GM21825 (cell line): Measurements from ENCODE around the gene SUGP2.

Experiments
- ATAC-seq: cut with Tn5 transposase; IDR thresholded peaks from one replicate; pipeline ENCODE4 v1.9.1; 2021; ENCODE audit warnings: mild to moderate bottlenecking, moderate library complexity; ENCODE audit not compliant: unreplicated experiment

SUGP2 gene

DNA sequence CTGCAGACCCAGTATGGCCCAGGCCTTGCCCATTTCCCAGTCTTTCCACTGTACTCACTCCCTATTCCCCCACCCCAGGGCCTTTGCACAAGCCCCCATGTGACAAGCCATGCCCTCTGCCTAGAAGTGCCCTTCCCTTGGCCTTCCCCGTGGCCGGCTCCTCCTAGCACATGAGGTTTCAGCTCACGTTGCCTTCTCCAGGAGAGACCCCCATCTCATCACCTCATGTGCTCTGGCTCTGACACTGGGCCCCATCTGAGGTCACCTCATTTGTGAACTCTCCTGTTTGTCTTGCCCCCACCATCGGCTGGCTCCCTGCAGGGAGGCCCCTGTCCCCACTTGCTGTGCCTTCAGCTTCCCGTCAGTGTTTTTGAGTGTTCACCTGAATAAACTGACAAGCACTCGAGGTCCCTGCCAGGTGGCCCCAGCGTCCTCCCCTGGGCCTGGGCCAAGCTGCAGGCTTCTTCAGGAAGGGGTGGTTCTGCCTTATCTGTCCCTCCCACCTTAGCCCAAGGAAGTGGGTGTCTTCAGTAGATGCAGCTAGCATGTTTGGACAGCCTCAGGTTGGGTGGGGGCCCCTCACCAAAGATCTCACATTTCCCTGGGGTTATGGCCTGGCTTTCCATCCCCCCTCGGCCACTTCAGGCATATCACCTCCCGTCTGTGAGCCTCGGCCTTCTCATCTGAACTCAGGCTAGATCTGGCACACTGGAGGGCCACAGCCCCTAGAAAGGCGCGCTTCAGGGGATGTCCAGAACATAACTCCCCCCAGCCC is 26.7 kb upstream of the SUGP2 start:
- no peak for ATAC-seq

DNA sequence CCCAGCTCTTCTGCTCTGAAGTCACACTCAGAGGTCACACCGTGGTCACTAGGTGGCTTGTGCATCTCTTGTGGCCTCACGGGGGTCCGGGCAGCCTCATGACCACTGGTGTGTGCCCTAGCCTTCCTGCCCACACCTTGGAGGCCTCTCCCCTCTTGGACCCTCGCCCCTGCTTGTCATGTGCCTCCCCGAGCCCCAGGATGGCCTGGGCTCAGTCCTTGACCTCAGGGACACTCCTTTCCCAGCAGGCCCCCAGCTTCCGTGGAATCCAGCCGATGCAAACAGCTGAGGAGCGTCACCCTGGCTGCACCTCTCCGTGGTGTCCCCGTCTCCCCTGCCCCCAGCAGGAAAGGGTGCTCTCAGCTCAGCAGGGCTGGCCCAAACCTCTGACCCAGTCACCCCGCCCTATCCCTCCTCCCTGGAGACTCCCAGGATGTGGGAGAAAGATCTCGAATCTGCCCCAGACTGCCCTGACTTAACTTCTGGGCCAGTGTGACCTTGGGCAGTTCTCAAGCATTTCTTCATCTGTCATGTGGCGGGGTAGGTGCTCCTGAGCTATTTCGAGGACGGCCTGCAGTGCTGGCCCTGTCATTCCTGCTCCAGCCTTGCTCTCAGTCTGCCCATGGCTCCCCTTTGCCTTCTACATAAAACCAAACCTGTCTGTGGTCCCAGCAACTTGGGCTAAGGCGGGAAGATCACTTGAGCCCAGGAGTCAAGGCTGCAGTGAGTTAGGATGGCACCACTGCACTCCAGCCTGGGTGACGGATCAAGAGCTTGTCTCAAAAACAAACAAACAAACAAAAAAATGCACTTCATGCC is 25.9 kb upstream of the SUGP2 start:
- no peak for ATAC-seq

DNA sequence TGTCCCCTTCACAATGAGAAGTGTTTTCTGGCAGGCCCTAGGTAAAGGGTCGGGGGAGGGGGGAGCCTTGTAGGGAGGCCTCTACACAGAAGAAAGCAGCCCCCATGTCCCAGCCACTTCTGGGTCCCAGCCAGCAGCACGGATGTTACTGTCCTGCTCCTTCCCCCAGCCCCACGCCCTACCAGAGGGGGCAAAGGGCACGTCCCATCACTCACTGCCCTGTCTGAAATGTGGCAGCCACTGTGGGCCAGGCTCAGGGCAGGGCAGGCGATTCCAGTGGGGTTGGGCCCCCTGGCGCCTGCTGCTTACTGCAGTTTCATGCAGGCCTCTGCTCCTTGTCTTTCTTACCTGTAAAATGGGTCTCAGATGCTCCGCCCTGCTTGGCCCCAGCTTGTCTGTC is 24.4 kb upstream of the SUGP2 start:
- ATAC-seq: no peak

DNA sequence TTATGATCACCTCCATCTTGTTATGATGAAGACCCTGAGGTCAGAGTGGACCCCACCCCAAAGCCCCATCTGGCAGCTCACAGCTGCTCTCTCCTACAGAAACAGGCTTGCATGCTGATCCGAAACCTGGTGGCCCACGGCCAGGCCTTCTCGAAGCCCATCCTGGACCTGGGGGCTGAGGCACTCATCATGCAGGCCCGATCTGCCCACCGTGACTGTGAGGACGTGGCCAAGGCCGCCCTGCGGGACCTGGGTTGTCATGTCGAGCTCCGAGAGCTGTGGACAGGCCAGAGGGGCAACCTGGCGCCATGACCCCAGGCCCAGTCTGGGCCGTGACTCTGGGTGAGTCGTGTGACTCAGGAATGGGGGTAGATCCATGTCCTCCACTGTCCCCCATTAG is 24.0 kb upstream of the SUGP2 start:
- no peak for ATAC-seq

DNA sequence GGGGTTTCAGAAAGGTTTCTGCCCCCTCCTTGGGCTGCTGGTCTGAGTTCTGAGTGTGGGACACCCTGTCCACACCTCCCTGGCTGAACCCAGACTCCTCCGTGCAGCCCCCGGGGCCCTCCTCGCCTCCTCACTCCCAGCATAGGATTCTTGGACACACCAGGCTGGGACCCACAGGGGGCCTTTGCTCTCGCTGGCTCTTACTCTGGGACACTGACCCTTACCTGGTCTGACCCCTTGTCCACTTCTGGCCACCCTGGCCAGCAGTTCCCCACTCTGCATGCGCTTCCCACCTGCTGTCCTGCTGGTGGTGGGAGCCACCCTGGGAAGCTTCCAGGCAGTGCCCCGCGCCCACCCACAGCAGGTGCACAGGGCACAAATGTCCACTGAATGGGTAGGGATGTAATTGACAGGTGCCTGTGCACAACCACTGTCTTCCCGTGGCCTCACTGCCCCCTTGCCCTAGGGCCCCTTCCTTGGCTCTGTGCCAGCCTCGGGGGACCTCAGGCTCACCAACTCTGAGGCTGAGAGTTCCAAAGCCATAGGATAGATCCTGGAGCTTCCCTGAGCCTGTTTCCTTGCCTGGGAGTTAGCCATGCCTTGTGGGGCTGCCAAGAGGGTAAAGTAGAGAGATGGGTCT is 23.4 kb upstream of the SUGP2 start:
- ATAC-seq: no peak

DNA sequence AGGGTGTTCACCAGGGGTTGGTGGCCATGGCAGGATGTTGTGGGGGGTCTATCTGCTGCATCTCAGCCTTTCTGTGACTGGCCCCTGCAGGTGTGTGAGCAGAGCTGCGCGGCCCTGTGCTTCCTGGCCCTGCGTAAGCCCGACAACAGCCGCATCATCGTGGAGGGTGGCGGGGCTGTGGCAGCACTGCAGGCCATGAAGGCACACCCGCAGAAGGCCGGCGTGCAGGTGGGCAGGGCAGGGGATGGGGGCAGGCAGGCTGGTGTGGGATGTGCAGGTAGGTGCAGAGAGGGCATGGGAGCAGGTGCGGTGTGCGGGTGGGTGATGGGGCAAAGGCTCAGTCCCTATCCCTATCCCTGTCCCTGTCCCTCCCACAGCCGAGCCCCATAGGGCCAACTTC is 22.4 kb upstream of the SUGP2 start:
- no peak for ATAC-seq

DNA sequence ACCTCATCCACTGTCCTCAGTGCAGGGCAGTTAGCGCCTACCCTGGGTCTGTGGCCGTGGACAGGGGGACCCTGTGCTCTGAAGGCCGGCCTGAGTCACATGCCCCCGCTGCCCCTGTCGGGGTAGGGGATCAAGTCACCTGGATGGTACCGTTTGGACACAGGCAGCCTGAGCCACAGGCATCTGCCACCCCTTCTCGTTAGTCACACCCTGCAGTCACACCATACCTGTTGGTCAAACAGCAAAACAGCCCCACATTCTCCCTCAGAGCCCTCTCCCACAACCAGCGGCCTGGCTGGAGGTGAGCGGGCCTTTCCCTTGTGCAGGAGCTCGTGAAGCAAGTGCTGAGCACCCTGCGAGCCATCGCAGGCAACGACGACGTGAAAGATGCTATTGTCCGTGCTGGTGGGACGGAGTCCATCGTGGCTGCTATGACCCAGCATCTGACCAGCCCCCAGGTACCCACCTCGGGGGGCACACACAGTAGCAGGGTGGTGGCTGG is 21.7 kb upstream of the SUGP2 start:
- ATAC-seq: no peak

DNA sequence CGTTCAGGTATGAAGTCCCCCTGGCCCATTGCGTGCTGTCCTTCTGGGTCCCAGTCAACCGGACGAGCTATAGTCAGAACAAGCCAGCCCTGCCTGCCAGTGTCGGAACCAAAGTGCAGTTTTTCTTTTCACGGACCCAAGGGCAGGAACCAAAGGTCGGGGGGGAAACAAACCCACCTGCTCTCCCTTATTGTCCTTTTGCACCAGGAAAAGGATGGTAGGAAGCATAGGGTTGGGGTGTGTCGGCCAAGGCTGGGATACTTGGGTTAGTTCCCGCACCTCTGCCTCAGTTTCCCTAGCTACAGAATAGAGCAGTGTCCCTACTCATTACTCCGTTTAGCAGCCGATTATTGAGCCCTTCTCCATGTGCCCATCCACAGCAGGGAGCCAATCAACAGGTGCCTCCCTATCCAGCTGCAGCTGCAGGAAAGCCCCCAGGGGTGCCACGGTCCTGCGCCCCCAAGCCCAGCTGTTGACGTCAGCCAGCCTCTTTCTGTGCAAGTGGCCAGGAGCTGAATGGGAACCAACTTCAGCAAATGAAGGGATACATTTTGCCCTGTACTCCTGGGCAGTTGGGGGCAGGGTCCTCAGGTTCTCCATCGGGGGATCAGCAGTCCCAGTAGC is 21.1 kb upstream of the SUGP2 start:
- ATAC-seq: no peak

DNA sequence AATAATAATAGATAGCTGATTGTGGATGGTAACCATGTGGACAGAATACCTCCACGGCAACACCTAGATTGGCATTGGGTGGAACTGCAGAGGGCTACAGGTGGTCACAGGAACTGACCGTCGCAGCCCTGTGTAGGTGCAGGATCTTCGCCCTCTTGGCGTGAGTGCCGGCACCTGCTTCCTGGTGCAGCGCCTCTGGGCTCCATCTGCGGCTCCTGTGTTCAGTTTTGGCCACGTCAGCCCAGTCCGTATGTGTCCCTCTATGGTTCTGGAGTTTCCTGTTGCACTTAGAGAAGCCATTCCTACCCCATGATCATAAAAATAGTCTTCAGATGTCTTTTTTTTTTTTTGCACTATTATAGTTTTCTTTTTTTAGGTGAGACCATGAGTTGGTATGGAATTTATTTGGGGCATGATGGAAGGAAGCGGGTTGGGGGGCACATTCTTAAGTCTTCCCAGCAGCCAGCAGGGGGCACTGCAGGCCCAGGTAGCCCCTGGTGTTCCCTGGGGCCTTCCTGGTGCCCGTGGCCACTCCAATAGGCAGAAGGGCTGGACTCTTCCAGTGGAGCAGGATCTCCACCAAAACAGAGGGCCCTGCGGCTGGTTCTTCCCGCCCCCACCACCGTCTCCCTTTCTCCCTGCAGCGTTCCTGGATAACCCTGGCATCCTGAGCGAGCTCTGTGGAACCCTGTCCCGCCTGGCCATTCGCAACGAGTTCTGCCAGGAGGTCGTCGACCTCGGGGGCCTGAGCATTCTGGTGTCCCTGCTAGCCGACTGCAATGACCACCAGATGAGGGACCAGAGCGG is 20.4 kb upstream of the SUGP2 start:
- no peak for ATAC-seq

DNA sequence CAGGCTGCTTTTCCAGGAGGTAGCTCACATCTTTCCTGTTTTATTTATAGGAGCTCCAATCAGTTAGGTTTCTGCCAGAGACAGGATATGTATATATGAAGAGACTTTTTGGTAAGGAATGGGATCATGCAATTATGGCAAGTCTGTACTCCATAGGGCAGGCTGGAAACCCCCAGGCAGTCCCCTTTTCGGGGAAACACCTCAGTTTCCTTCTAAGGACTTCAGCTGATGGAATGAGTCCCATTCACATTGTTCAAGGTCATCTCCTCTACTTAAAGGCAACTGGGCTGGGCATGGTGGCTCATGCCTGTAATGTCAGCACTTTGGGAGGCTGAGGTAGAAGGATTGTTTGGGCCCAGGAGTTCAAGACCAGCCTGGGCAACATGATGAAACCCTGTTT is 19.6 kb upstream of the SUGP2 start:
- no peak for ATAC-seq

DNA sequence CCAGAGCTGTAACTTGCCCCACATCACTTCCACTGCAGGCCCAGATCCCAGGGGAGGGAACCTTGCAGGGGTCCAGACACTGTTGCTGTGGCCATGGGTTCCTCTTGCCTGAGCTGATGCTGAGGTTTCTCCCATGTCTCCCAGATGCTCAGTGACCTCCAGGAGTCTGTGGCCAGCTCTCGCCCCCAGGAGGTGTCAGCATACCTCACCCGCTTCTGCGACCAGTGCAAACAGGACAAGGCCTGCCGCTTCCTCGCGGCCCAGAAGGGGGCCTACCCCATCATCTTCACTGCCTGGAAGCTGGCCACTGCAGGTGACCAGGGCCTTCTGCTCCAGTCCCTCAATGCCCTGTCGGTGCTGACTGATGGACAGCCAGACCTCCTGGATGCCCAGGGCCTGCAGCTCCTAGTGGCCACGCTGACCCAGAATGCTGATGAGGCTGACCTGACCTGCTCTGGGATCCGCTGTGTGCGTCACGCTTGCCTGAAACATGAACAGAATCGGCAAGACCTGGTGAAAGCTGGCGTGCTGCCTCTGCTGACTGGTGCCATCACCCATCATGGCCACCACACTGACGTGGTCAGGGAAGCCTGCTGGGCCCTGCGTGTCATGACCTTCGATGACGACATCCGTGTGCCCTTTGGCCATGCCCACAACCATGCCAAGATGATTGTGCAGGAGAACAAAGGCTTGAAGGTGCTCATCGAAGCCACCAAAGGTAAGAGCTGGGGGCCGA is 18.3 kb upstream of the SUGP2 start:
- ATAC-seq: no peak

DNA sequence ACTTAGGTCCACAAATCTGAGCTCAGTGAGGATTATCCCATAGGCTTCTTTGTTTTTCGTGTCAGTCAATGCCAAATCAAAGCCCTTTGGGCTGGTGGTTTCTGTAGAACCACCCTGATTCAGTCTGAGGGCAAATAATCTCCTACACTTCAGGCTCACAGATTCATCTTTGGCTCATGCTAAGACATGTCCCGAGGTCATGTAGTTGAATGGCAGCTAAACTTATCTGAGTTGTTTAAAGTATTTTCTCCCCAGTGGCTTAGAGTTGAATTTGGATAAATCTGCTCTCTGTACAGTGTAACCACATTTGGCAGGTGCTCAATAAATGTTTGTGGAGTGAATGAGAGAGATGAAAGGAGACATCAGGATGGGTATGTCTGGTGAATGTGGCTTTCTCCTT is 17.4 kb upstream of the SUGP2 start:
- ATAC-seq: no peak

DNA sequence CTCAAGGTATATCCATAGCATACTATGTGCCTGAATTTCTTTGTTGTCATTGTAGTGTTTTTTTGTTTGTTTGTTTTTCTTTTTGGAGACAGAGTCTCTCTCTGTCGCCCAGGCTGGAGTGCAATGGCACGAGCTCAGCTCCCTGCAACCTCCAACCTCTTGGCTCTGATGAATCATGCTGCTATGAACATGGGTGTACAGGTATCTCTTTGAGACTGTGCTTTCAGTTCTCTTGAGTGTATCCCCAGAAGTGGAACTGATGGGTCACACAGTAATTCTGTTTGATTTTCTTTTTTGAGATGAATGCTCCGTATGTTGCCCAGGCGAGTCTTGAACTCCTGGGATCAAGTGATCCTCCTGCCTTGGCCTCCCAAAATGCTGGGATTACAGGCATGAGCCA is 16.8 kb upstream of the SUGP2 start:
- no peak for ATAC-seq

DNA sequence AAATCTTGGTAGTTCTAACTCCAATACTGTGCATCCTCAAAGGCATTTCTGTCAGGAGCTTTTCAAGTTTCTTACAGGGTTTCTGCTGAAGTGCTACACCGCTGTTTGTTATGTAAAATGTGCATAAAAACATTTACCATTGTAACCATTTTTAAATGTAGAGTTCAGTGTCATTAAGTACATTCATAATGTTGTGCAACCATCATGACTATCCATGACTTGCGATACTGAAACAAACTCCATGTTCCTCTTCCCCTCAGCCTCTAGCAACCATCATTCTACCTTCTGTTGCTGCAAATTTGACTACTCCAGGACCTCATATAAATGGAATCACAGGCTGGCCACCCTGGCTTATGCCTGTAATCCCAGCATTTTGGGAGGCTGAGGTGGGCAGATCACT is 16.1 kb upstream of the SUGP2 start:
- ATAC-seq: no peak

DNA sequence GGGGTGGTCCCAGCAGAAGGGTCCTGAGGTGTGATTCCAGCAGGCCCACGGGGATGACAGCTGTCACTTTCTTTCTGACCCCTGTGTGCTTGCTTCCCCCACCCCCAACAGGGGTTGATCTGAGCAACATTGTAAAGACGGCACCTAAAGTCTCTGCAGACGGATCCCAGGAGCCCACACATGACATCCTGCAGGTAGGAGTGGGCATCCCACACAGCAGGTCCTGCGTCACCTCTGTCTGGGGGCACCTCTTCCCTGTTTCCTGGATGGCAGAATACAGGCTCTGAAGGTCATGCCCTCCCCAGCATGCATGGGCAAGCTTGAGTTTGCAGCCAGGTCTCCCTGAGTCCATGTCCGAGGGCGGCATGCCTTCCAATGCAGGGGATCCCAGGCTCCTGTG is 10.6 kb upstream of the SUGP2 start:
- ATAC-seq: no peak

DNA sequence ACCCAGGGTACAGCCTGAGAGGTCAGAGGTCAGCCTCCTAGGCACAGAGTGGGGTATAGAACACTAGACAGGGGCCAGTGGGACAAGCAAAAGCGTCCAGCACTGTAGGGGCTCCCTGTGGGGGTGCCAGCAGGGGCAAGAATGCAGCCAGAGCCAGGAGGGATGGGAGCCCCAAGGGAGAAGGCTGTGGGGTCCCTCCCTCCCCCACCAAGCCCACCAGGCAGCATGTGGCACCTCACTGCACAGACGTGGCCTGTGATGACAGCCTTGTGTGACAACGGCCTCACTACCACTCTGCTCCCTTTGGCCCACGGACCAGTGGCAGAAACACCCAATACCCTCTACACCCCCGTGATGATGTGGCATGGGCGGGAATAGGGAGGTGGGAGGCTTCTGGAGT is 10.2 kb upstream of the SUGP2 start:
- no peak for ATAC-seq

DNA sequence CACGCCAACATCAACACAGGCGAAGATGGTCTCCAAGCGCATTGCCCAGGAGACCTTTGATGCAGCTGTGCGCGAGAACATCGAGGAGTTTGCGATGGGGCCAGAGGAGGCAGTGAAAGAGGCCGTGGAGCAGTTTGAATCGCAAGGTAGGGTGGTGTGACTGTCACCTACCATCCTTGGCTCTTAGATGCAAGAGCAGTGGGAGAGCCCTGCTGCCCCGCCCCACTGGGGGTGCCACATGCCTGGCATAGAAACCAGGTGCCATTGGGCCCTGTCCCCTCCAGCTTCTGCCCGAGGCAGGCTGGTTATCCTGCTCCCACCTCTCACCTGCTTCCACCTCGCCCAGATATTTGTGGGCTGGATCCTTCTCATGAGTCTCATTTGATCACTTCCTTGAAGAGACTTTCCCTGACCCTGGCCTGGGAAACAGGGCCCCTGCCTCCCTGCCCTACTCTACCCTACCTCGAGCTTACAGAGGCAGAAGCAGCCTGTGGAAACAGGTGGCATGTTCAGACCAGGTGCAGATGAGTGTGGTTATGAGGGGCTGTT is 9.5 kb upstream of the SUGP2 start:
- no peak for ATAC-seq

DNA sequence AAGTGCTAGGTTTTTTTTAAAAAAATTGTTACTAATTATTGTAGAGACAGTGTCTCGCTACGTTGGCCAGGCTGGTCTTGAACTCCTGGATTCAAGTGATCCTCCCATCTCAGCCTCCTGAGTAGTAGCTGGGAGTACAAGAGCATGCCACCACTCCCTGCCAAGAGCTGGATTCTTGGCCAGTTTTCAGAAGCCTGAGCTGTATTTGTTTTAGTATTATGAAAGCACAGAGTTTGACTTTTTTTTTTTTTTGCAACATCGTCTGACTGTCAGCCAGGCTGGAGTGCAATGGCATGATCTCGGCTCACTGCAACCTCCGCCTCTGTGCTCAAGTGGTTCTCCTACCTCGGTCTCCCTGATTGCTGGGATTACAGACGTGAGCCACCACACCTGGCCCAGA is 7.1 kb upstream of the SUGP2 start:
- ATAC-seq: no peak

DNA sequence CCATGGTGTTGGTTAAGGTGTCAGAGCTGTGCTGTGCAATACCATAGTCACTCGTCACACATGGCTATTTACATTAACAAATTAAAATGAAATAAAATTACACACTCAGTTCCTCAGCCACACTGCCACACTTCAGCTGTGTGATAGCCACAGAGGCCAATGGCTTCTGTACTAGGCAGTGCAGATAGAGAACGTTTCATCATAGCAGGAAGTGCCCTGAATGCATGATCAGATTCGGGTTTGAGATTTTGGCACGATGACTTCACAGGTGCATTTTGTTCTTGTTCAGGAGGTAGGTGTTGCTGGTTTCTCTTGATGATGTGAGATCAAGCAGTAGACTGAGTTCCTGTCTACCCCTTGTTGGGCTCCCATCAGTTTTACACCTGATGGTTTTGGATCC is 6.6 kb upstream of the SUGP2 start:
- no peak for ATAC-seq

DNA sequence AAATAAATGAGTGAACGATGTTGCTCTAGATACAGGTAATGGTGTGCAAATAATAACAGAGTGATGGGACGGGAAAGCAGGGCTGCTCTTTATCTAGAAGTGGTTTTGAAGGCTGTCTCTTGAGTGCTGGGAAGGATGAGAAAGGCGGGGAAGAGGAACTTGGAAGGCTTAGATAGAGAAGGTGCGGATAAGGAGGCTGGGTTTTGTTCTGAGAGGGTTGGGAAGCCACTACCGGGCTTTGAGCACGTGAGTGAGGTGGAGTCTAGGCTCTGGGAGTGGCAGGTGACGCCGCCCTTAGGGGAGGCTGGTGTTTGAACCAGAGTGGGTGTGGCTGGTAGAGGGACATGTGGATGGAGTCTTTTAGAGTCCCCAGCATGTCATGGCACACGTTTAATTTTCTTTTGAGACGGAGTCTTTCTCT is 897 bp upstream of the SUGP2 start:
- peak; percentile 39 for ATAC-seq
